Activated naive CD4-positive, alpha-beta T cell treated with anti-CD3 and anti-CD28 coated beads for 36 hours (primary cell): Measurements from ENCODE around the gene SRPK2. TPM values are rescaled to one million over a fixed set of nuclear protein-coding genes. Genes with fewer than 3 reads are reported as not detected.
A peak's percentile ranks its signal among the peaks of the same experiment; 100 is the strongest.

Experiments
- CTCF ChIA-PET: fragments of 350-600 bp; sonication (Branson Sonifier 250); formaldehyde crosslinking; loops from one replicate; lab custom pipeline; 2021; ENCODE audit warnings: antibody characterized with exemption; lab: Charles Lee
- DNase-seq: peaks from one replicate; pipeline ENCODE4 v3.0.0-alpha.2; 2020
- H3K27ac Mint-ChIP-seq: one replicate; pipeline ENCODE4 v1.8.0; 2021; ENCODE audit warnings: mild to moderate bottlenecking, mixed read lengths
- H3K27me3 Mint-ChIP-seq: one replicate; pipeline ENCODE4 v1.8.0; 2021; ENCODE audit warnings: low read depth, mixed read lengths
- H3K36me3 Mint-ChIP-seq: one replicate; pipeline ENCODE4 v1.8.0; 2021; ENCODE audit warnings: low read depth, mixed read lengths
- H3K4me1 Mint-ChIP-seq: one replicate; pipeline ENCODE4 v1.8.0; 2021; ENCODE audit warnings: low read depth, mixed read lengths
- H3K4me3 Mint-ChIP-seq: one replicate; pipeline ENCODE4 v1.8.0; 2021; ENCODE audit warnings: mild to moderate bottlenecking, moderate library complexity, mixed read lengths
- H3K9me3 Mint-ChIP-seq: one replicate; pipeline ENCODE4 v1.8.0; 2021; ENCODE audit warnings: mixed read lengths
- intact Hi-C: fragments of 100-400 bp; cut with micrococcal nuclease; formaldehyde crosslinking; loops from one replicate; pipeline ENCODE4 v1.15.1; 2023
- total RNA-seq, 2 experiments: library from RNA; stranded (reverse); gene quantifications; one replicate each; pipeline ENCODE4 v1.2.3, GENCODE V29; 2021

The SRPK2 gene
- total RNA-seq, 2 experiments from 2014 or later = 41.1 to 43.3 TPM

DNA sequence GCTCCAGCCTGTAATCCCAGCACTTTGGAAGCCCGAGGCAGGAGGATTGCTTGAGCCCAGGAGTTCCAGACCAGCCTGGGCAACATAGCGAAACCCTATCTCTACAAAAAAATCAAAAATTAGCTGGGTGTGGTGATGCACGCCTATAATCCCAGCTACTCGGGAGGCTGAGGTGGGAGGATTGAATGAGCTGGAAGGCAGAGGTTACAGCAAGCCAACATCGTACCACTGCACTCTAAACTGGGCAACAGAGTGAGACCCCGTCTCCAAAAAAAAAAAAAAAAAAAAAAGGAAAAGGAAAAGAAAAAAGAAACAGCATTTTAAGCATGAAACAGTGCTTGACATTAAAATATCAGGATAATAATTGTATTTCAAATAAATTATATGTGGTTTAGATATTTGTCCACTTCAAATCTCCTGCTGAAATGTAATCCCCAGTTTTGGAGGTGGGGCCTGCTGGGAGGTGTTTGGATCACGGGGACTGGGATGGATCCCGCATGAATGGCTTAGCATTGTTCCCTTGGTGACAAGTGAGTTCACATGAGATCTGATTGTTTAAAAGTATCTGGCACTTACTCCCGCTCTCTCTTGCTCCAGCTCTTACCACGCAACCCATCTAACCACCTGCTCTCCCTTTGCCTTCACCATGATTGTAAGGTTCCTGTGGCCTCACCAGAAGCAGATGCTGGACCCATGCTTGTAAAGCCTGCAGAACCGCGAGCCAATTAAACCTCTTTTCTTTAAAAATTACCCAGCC, 103.4 kb downstream of the SRPK2 start:
- intact Hi-C loops = no loop called here
- H3K36me3 Mint-ChIP-seq = no peaks in the 10 kb centered on the region
- H3K27ac Mint-ChIP-seq = no peak overlapping the region
- CTCF ChIA-PET = interaction anchor here (1.4 kb wide), 1 partner anchor 9 kb away, joined by 3 read pairs; no protein-coding TSS in a partner anchor
- H3K9me3 Mint-ChIP-seq = no peaks in the 10 kb centered on the region
- no peak overlapping the region for H3K4me3 Mint-ChIP-seq
- DNase-seq = no peak
- no peaks in the 10 kb centered on the region for H3K27me3 Mint-ChIP-seq
- H3K4me1 Mint-ChIP-seq = peaks cover 31% of the 10 kb centered on the region

DNA sequence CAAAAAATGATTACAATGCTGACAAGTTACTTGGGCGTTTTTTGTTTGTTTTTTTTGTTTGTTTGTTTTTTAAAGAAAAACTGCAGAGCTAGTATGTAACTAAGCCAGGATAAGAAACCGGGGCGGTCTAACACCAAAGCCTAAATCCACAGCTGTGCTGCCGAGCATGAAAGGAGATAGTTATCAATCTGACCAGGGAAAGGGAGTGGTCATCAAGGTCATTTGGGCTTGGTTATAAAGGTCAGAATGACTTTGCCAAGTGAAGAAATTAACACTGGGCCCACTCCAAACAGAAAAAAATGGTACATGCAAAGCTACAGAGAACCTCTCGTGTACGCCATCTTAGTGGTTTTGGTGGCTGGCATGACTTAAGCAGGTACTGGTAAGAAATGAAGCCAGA, 104.7 kb downstream of the SRPK2 start:
- Mint-ChIP-seq H3K9me3 (no peaks in the 10 kb centered on the region), H3K36me3 (no peaks in the 10 kb centered on the region)
- CTCF ChIA-PET = interaction anchor here (0.6 to 1.4 kb wide), 2 partner anchors 8 to 155 kb away, joined by 3 to 4 read pairs; no protein-coding TSS in a partner anchor

DNA sequence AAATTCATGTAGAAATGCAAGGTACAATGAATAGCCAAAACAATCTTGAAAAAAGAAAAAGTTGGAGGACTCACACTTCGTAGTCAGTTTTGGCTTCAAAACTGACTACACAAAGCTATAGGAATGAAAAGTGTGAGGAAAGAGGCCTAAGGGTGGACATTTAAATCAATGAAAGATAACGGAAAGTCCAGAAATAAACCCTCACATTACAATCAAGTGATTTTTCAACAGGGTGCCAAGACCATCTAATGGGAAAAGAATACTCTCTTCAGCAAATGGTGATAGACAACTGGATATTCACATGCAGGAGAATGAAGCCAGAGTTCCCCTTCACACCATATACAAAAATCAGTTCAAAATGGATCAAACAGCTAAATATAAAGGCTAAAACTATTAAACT, 106.8 kb downstream of the SRPK2 start:
- Mint-ChIP-seq H3K4me3 (no peak overlapping the region), H3K36me3 (no peaks in the 10 kb centered on the region), H3K4me1 (peaks cover 25% of the 10 kb centered on the region), H3K27ac (no peak overlapping the region), H3K9me3 (no peaks in the 10 kb centered on the region), H3K27me3 (no peaks in the 10 kb centered on the region)
- intact Hi-C loops = no loop called here
- CTCF ChIA-PET = no interaction called here
- DNase-seq = no peak

More for the DNA sequence above, 104.7 kb downstream of the SRPK2 start:
- no peak overlapping the region for H3K27ac Mint-ChIP-seq
- DNase-seq = no peak
- intact Hi-C loops = no loop called here
- no peak overlapping the region for H3K4me3 Mint-ChIP-seq
- peaks cover 25% of the 10 kb centered on the region for H3K4me1 Mint-ChIP-seq
- H3K27me3 Mint-ChIP-seq = no peaks in the 10 kb centered on the region

DNA sequence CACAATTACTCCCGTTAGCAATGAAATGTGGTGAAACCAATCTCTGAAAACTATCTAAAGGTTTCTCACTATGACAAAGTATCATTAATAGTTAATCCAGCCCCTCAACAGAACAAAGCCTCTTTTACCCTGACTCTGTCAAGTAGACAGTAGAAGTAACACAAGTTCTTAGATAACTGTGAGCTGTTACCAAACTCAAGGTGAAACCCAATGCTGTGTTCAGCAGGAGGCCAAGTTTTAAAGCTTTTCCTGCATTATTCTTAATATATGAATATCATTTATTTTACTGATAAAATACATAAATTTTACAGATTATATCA, 109.1 kb downstream of the SRPK2 start:
- Mint-ChIP-seq H3K9me3 (no peaks in the 10 kb centered on the region), H3K36me3 (no peaks in the 10 kb centered on the region), H3K27me3 (no peaks in the 10 kb centered on the region), H3K27ac (no peak overlapping the region), H3K4me1 (peaks cover 32% of the 10 kb centered on the region), H3K4me3 (no peak overlapping the region)
- CTCF ChIA-PET = interaction anchor here (1.4 kb wide), 1 partner anchor 36 kb away, joined by 3 read pairs; no protein-coding TSS in a partner anchor
- no peak for DNase-seq
- intact Hi-C loops = no loop called here

DNA sequence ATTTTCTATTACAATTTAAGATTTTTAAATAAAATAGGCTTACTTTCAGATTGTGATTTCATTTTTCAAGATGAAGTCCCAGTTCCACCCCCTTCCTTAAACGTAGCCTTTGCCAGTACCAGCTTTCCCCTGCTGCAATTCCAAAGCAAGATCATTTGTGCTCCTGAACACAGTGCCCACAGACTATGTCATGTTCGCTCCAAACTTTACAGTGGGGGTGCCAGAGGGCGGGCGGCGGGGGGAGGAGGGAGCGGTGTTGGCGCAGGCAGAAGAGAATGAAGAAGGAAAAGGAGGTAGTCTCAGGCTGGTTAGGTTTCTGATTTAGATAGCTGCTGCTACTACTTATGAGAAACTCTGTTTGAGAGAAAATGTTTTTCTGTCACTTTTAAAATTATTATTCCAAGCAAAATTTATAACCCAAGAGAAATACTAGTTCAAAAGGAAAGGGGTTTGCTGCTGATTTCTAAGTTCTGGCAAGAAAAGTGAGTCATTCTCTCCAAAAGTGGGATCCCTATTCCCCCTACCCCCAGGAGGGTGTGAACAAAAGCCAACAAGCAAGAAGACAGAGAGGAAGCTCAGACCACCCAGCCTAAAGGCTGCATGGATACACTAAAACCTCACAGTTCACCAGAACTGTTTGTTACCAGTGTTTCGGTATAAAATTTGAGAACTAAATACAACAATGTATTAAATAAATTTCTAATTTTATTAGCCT, 109.6 kb downstream of the SRPK2 start:
- CTCF ChIA-PET = interaction anchor here (1.4 kb wide), 1 partner anchor 37 kb away, joined by 3 read pairs; no protein-coding TSS in a partner anchor
- Mint-ChIP-seq H3K9me3 (no peaks in the 10 kb centered on the region), H3K36me3 (no peaks in the 10 kb centered on the region), H3K27ac (no peak overlapping the region), H3K27me3 (no peaks in the 10 kb centered on the region), H3K4me1 (peaks cover 28% of the 10 kb centered on the region), H3K4me3 (no peak overlapping the region)
- intact Hi-C loops = no loop called here
- no peak for DNase-seq

DNA sequence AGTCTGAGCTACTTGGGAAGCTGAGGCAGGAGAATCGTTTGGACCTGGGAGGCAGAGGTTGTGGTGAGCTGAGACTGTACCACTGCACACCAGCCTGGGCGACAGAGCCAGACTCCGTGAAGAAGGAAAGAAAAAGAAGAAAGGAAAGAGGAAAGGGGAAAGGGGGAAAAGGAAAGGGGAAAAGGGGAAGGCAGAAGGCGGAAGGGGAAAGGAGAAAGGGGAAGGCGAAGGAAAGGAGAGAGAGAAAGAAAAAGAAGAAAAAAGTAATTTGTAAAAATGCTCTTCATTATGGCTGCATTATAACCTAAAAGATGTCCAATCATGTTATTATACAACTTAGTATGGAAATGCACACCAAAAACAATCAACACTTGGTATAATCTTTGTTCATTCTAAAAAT, 110.2 kb downstream of the SRPK2 start:
- peaks cover 30% of the 10 kb centered on the region for H3K4me1 Mint-ChIP-seq
- no peaks in the 10 kb centered on the region for H3K36me3 Mint-ChIP-seq
- no peaks in the 10 kb centered on the region for H3K9me3 Mint-ChIP-seq
- intact Hi-C loops = no loop called here
- no peak overlapping the region for H3K4me3 Mint-ChIP-seq
- no peak overlapping the region for H3K27ac Mint-ChIP-seq
- CTCF ChIA-PET = interaction anchor here (1.4 kb wide), 1 partner anchor 37 kb away, joined by 3 read pairs; no protein-coding TSS in a partner anchor
- H3K27me3 Mint-ChIP-seq = no peaks in the 10 kb centered on the region
- no peak for DNase-seq

DNA sequence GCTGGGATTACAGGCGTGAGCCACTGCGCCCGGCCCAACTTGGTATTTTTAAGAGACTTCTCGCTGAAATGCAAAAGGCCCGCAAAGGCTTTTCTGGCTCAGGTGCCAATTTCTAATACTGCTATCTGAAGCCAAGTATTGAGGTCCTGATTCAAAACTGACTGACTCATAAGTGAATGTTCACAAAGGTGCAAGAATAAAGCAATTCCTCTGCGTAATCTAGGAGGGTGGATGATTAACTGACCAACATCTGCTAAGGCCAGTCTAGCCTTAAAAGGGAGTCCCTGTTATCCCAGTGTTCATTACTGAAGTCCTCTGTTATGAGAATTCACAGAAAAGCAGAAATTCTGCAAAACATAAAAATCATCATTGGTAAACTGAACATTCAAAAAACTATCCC, 111.4 kb downstream of the SRPK2 start:
- peaks cover 32% of the 10 kb centered on the region for H3K4me1 Mint-ChIP-seq
- DNase-seq = no peak
- no peaks in the 10 kb centered on the region for H3K9me3 Mint-ChIP-seq
- CTCF ChIA-PET = no interaction called here
- no peaks in the 10 kb centered on the region for H3K27me3 Mint-ChIP-seq
- no peak overlapping the region for H3K4me3 Mint-ChIP-seq
- intact Hi-C loops = no loop called here
- no peak overlapping the region for H3K27ac Mint-ChIP-seq
- H3K36me3 Mint-ChIP-seq = no peaks in the 10 kb centered on the region

DNA sequence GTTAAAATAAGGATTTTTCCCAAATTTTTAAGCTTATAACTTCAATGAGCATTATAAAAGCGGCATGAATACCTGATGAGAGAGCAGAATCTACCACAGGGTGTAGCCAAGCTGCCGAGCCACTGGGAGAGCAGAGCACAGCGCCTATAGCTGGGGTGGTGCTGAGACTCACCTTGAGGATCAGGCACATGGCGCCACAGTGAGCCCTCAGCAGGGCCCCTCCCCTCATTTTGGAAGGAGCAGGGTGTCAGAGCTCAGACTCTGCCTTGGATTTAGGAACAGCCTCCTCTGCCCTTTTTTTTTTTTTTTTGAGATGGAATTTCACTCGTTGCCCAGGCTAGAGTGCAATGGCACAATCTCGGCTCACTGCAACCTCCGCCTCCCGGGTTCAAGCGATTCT, 118.6 kb downstream of the SRPK2 start:
- H3K27ac Mint-ChIP-seq = no peak overlapping the region
- CTCF ChIA-PET = interaction anchor here (0.6 to 1.1 kb wide), 3 partner anchors 48 to 289 kb away, joined by 3 read pairs; no protein-coding TSS in a partner anchor
- peak overlapping the region; percentile 27 for H3K4me3 Mint-ChIP-seq
- peaks cover 2% of the 10 kb centered on the region for H3K36me3 Mint-ChIP-seq
- peak; percentile 28 for DNase-seq
- H3K4me1 Mint-ChIP-seq = peaks cover 50% of the 10 kb centered on the region
- H3K9me3 Mint-ChIP-seq = no peaks in the 10 kb centered on the region
- intact Hi-C loops = no loop called here
- no peaks in the 10 kb centered on the region for H3K27me3 Mint-ChIP-seq

DNA sequence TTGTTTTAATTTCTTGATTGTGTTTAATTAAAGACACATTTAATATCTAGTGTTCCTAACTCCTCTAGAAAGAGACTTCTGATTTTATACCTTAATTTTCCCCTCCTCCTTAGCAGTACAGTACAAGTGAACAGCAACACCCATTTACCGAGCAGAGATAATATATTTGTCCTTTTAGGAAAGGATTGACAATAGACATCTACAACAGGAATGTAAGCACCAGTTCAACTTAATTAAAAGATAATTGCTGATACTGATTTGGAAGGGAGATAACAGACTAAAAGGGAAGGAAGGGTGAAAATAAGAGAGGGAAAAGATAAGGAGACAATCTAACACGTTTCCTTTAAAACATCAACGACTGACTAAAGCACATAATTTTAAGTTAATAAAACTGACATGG, 119.3 kb downstream of the SRPK2 start:
- CTCF ChIA-PET = interaction anchor here (0.6 to 1.4 kb wide), 3 partner anchors 38 to 158 kb away, joined by 3 read pairs; no protein-coding TSS in a partner anchor
- Mint-ChIP-seq H3K36me3 (peaks cover 2% of the 10 kb centered on the region), H3K27me3 (no peaks in the 10 kb centered on the region), H3K4me3 (peak overlapping the region; percentile 72), H3K9me3 (no peaks in the 10 kb centered on the region), H3K27ac (peak overlapping the region; percentile 90), H3K4me1 (peaks cover 50% of the 10 kb centered on the region)
- no peak for DNase-seq
- intact Hi-C loops = loop anchor here (1.0 to 2.0 kb wide), 6 partner anchors 20 to 325 kb away; no protein-coding TSS in a partner anchor

DNA sequence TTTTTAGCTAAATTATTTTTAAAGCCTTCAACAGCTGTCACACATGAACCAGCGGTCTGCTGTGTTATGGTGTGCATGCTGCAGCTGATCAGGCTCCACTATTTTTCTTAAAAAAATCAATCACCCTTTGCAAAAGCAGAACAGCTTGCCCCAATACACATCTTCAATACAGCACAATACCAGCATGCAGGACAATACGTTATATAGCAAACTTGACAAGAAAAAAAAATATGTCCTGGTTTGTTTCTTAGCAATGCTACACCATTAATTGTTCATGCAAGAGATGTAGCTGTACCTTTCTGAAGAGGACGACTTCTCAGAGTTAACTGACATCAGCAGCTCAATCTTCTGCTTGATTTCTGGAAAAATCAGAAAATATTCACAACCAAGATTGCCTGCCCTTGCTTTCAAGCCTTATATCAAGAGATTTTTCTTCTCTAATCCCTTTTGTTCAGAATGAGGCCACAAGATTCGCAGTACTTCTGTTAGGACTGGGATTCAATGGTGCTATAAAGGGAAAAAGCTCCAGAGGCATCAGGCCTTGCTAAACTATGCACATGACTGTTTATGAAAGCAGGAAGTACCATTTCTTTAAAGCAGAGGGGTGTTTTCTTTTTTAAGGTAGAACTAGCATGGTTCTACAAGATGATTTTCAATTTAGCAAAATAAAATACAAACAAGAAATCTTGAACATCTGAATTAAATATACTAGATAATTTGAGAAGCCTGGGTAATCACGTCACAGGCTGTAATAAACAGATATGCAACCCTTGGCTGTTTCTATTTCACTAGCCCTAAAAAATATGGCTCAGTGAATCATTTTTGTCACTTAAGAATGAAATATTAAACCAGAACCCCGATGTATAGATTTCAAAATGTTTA, 120.0 kb downstream of the SRPK2 start:
- peak; percentile 14 for DNase-seq
- Mint-ChIP-seq H3K4me3 (peak overlapping the region; percentile 72), H3K9me3 (no peaks in the 10 kb centered on the region), H3K4me1 (peaks cover 53% of the 10 kb centered on the region), H3K36me3 (peaks cover 2% of the 10 kb centered on the region), H3K27me3 (no peaks in the 10 kb centered on the region), H3K27ac (peak overlapping the region; percentile 90)
- intact Hi-C loops = loop anchor here (1.0 to 2.0 kb wide), 9 partner anchors 12 to 324 kb away; no protein-coding TSS in a partner anchor
- CTCF ChIA-PET = interaction anchor here (1.1 to 1.4 kb wide), 3 partner anchors 39 to 84 kb away, joined by 3 to 4 read pairs (median 3); no protein-coding TSS in a partner anchor

DNA sequence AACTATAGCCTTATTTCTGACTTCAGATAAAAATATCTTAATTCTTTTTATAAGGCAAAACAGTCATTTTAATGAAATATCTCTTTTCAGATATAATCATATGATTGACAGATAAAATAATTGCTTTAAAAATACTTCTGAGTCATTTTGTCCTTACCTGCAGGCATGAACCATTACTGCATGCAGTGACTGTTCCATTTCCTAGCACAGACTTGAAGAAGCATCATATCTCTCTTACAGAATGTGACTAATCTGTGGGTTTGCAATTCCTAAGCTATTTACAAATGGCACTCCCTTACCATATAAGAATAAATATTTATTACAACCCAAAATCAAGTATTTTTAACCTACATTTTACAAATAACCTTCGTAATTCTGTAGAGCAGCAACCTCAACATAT, 120.7 kb downstream of the SRPK2 start:
- peaks cover 57% of the 10 kb centered on the region for H3K4me1 Mint-ChIP-seq
- no peaks in the 10 kb centered on the region for H3K9me3 Mint-ChIP-seq
- H3K27ac Mint-ChIP-seq = peak overlapping the region; percentile 90
- intact Hi-C loops = loop anchor here (1.0 to 2.0 kb wide), 5 partner anchors 12 to 323 kb away; no protein-coding TSS in a partner anchor
- H3K36me3 Mint-ChIP-seq = peaks cover 2% of the 10 kb centered on the region
- H3K4me3 Mint-ChIP-seq = peak overlapping the region; percentile 72
- CTCF ChIA-PET = interaction anchor here (1.1 to 1.4 kb wide), 3 partner anchors 39 to 85 kb away, joined by 3 to 4 read pairs (median 3); no protein-coding TSS in a partner anchor
- peak; percentile 41 for DNase-seq
- H3K27me3 Mint-ChIP-seq = no peaks in the 10 kb centered on the region
